Kidney epithelial cell (primary cell): ENCODE measurements around the gene CFC1B. TPM values are rescaled to one million over a fixed set of nuclear protein-coding genes. Genes with fewer than 3 reads are reported as not detected.
"Not testable (repeated sequence)": the region's sequence is repeated elsewhere in the genome, so short reads cannot be mapped to it uniquely, and the experiment has no call there.

Source experiments
- DNase-seq: peaks from one replicate; pipeline ENCODE4 v3.0.0-alpha.2; 2010; ENCODE audit warnings: low read depth
- H3K27me3 ChIP-seq: 2 replicates; pipeline ENCODE4 v1.6.0; 2011; ENCODE audit warnings: low read length; ENCODE audit not compliant: control insufficient read depth, insufficient read depth
- H3K36me3 ChIP-seq: 2 replicates; pipeline ENCODE4 v1.5.1; 2011; ENCODE audit warnings: low read length; ENCODE audit not compliant: control insufficient read depth, insufficient read depth
- H3K4me3 ChIP-seq: 2 replicates; pipeline ENCODE4 v1.5.1; 2011; ENCODE audit warnings: low read depth, mild to moderate bottlenecking, control low read depth, low read length
- total RNA-seq: library from RNA; depleted of rRNA; stranded (reverse); fragments of >200 nt; gene quantifications from 2 replicates; pipeline ENCODE4 v1.2.3, GENCODE V29; 2015

CFC1B gene
- total RNA-seq, result not detected in 2 replicates

DNA sequence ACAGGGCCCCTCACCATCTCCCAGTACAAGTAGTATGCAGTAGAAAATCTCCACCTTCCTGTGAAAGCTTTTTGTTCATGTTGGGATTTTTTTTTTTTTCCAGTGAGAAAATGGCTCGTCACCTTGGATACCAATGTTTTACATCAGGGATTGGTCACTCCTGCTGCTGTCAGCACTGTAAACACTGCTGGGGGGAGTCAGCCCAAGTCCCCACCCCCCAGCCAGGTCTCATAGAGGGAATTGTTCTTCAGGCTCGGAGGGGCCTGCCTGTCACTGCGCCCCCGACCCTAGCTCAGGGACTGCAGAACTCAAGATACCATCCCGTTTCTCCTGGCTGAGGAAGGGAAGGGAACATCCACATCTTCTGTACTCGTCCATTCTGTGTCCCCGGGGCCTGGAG lies at the start of gene CFC1B:
CFC1B (plus strand) TSS at position 231 of the 400 bp plus-strand sequence. CDS start 263 bp downstream, outside the sequence.
- not testable (repeated sequence) for H3K4me3 ChIP-seq, H3K36me3 ChIP-seq, H3K27me3 ChIP-seq, DNase-seq

GRCh38 chr2:130491073-130491472 lies 29.9 kb upstream of the CFC1B start:
- not testable (repeated sequence) for H3K4me3 ChIP-seq, H3K36me3 ChIP-seq, DNase-seq, H3K27me3 ChIP-seq

- not testable (repeated sequence) for H3K4me3 ChIP-seq, H3K27me3 ChIP-seq, DNase-seq, H3K36me3 ChIP-seq
Measured at GRCh38 chr2:130509228-130509627, 11.8 kb upstream of the CFC1B start, which contains the start of gene POTEI. TSS of gene POTEI (minus strand) at chr2:130509328. CDS start at chr2:130509235, 93 bp downstream.

DNA sequence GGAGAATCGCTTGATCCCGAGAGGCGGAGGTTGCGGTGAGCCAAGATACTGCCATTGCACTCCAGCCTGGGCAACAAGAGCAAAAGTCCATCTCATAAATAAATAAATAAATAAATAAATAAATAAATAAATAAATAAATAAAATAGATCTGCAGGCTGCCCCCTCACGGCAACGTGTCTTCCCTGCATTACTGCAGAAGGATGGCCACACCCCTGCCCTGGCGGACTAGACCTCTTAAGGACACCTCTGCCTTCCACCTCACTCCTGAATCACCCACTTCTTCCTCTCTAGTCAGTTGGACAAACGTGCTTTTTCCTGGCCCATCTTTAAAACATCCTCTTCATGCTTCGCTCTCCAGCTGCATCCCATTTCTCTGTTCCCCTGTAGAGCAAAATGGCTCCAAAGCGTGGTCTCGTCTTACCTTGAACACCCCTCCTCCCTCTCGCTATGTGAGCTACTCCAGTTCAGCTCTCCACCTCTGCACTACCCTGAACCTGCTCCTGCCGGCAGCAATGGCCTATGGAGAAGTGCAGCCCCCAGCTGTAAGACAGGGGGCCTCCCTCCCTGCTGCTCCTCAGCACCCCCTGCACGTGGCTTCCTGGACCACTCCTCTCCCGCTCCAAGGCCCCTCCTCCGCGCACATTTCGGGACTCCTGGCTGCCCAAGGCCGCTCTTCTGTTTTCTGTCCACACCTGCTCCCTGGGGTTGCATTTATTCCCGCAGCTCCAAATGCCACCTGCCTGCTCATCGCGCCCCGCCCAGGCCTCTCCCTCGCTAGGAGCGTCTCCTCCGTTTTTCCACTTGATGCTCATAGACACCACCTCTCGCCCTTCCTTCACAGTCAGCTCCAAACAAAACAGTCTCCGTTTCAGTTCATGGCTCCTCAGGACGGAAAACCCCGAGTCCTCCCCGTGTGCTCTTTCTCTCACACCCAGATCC lies 9.9 kb upstream of the CFC1B start:
- DNase-seq, H3K4me3 ChIP-seq, H3K36me3 ChIP-seq, H3K27me3 ChIP-seq: not testable (repeated sequence)

DNA sequence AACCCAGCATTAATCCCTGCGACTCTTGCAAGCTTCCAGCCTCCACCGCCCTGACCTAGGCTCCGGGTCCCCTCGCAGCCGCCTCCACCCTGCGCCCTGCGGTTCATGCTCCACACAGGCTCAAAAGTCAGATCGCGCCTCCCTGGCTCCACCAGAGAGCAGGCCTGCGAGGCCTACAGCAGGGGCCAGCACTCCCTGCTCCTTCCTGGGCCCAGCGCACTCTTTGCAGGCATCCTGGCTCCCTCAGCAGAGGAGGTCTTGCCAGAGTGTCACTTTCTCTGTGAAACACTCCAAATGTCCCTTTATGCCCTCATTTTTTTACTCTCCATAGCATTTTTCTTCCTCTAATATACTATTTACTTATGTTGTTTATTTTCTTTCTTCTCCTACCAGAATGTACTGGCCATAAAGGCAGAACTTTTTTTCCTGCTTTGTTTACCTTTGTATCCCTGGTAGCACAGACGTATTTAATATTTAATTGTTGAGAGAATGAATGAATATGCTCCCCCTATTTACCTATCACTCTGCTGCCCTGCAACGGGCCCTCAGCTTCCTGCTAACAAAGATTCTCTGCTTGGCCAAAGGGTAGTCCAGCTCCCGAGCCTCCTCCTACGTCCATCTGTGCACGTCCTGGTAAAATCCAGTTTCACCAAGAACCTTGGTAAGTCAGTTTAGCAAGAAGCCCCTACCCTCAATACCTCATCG lies 9.1 kb upstream of the CFC1B start:
- not testable (repeated sequence) for H3K4me3 ChIP-seq, H3K36me3 ChIP-seq, H3K27me3 ChIP-seq, DNase-seq

DNA sequence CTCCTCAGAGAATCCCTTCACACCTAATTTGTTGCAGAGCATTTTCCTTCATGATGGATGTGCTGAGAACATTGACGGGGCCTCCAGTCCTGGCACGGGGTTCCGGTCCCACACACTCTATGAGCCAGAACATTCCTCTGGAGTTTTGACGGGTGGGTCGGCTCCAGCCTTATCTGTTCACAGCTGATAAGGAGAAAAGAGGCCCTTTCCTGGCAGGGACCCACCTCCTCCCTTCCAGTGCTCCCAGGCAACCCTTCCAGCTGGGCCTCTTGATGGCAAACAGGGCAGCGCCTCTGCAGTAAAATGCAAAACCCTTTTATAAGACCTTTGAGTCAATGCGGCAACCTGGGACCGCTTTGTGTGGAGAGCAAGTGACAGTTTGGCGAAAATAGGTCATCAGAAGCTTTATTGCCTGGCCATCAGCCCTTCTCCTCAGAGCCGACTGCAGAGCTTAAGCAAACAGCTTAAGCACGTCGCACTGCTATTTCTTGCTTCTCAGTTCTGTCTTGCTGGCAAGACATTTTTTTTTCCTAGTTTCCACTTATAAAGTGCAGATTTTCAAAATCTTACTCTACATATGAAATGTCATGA lies 2.4 kb upstream of the CFC1B start:
- not testable (repeated sequence) for DNase-seq, H3K27me3 ChIP-seq, H3K36me3 ChIP-seq, H3K4me3 ChIP-seq

- not testable (repeated sequence) for H3K4me3 ChIP-seq, DNase-seq, H3K27me3 ChIP-seq, H3K36me3 ChIP-seq
Measured at GRCh38 chr2:130522390-130522789, 1.4 kb downstream of the CFC1B start.

- H3K4me3 ChIP-seq, H3K27me3 ChIP-seq, H3K36me3 ChIP-seq, DNase-seq: not testable (repeated sequence)
Measured at GRCh38 chr2:130527365-130527967, 6.4 kb downstream of the CFC1B start.

- not testable (repeated sequence) for H3K4me3 ChIP-seq, H3K27me3 ChIP-seq, H3K36me3 ChIP-seq, DNase-seq
Measured at GRCh38 chr2:130529545-130529944, 8.5 kb downstream of the CFC1B start.

DNA sequence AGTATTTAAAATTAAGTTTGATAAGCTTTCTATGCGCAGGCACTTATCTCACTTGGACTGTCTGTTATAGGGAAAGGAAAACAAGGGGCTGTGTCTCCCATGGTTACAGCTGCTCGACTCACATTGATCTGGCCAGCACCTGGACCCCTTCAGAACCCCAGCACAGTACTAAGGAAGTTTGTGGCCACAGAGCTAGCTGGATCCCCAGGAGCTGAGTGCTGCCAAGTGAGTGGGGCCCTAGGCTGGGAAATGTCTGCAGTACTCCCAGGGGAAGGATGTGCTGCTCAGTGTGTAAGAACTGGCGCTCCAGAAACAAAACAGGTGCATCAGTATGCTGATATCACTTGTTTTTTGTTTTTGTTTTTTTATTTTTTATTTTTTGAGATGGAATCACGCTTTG lies 9.2 kb downstream of the CFC1B start:
- DNase-seq, H3K27me3 ChIP-seq, H3K4me3 ChIP-seq, H3K36me3 ChIP-seq: not testable (repeated sequence)

GRCh38 chr2:130531225-130531624 lies 10.2 kb downstream of the CFC1B start:
- not testable (repeated sequence) for H3K27me3 ChIP-seq, H3K36me3 ChIP-seq, DNase-seq, H3K4me3 ChIP-seq

DNA sequence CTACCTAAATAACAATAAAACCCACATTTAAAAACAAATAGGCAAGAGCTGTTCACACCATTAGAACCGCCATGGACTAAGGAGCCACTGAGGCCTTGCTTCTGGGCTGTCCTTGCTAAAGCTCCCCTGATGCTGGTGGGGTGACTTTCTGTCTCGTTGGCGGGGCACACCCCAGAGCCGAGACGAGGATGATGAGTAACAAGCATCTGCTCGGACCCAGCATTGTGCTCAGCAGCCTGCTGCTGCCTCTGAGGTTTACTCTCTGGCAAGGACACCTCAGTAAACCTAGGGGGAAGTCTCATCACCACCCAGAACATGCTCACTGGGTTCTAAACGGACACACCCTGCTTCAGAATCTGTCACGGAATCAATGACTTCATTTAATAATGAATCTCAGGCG lies 10.7 kb downstream of the CFC1B start:
- H3K27me3 ChIP-seq, H3K4me3 ChIP-seq, DNase-seq, H3K36me3 ChIP-seq: not testable (repeated sequence)

DNA sequence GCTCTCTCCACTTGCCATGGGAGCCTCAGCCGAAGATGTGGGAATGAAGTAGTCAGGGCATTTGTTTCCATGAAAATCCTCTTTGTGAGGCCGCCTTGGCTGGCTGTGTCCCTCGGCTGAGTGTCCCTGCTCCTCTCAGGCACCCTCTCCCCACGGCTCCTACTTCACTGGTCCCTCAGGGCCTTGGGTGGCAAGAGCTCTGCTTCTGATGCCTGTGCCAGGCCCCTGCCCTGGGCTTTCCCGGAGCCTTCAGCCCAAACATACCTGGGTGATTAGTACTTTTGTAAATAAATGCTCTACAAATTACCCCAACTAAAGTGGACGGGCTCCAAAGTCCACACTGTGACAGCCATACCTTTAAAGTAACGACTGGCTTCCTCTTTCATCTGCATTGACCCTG lies 15.6 kb downstream of the CFC1B start:
- DNase-seq, H3K4me3 ChIP-seq, H3K27me3 ChIP-seq, H3K36me3 ChIP-seq: not testable (repeated sequence)

- H3K36me3 ChIP-seq, H3K27me3 ChIP-seq, H3K4me3 ChIP-seq, DNase-seq: not testable (repeated sequence)
Measured at GRCh38 chr2:130538271-130538670, 17.2 kb downstream of the CFC1B start.
